GM12801 (cell line): ENCODE data around the gene GLIS2.

Experiments
- TF ChIP-seq, protein P1 (sequence below): IDR thresholded peaks from one replicate; pipeline ENCODE4 v1.5.1; 2011; ENCODE audit warnings: control low read depth; ENCODE audit not compliant: insufficient read length; ENCODE audit errors: extremely low read depth

The GLIS2 gene

DNA sequence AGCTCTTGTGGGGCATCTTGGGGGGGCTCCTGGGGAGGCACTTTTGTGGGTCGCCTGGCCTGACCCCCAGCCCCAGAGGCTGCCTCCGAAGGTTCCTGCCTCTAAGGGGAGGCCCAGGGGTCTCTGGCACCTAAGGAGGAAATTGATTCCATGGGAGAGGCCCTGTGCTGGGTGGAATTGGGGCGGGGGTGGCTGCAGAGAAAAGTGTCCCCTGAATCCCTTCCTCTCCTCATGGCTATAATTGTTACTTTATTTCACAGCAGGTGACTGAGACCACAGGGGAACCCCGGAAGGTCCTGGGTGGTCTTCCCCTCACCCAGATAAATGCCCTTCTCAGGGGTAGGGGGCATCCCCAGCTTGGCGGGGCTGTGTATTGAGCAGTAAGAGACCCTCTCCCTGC is 3.1 kb downstream of the GLIS2 start:
- TF ChIP-seq, protein P1, sequence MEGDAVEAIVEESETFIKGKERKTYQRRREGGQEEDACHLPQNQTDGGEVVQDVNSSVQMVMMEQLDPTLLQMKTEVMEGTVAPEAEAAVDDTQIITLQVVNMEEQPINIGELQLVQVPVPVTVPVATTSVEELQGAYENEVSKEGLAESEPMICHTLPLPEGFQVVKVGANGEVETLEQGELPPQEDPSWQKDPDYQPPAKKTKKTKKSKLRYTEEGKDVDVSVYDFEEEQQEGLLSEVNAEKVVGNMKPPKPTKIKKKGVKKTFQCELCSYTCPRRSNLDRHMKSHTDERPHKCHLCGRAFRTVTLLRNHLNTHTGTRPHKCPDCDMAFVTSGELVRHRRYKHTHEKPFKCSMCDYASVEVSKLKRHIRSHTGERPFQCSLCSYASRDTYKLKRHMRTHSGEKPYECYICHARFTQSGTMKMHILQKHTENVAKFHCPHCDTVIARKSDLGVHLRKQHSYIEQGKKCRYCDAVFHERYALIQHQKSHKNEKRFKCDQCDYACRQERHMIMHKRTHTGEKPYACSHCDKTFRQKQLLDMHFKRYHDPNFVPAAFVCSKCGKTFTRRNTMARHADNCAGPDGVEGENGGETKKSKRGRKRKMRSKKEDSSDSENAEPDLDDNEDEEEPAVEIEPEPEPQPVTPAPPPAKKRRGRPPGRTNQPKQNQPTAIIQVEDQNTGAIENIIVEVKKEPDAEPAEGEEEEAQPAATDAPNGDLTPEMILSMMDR, result no peak

DNA sequence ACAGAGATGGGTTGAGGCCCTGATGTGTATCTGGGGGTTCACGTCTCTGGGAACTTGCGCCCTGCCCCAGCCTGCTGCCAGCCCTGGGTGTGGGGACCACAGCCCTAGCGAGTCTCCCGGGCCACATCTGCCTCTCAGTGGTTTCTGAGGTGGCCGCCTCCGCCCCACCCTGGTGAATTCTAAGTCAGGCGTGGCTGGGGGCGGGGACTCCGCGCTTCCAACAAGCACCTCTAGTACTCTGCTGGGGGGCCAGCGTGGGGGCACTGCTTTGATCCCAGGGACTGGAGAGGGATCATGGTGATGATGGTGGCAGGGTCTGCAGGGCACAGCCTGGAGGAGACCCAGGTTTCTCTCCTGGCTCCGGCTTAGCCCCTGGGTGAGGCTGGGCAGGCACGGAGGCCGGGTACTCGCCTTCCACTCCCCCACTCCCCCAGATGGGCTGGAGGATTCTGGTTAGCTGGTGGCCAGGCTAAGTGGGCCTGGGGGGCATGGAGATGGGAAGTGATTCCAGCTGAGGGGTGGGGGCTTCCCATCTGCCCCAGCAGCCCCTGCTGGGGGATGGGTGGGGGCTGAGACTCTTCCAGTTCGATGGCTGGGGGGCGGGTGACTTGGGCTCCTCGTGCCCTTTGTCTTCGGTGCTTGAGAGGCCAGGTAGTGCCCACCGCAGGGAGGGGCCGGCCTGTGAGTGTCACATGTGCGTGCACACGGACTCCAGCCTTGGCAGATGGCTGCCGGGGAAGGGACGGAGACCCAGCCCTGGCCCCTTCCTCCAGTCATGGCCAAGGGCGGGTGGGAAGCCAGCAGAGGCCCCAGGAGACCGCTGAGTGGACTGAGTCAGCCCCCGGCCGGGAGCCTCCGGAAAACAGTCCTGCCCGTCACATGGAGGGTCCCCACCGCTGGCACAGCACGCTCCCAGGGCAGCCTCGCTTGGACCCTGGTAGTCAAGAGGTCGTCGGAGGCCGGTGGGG is 3.9 kb downstream of the GLIS2 start:
- TF ChIP-seq, protein P1, result no peak

DNA sequence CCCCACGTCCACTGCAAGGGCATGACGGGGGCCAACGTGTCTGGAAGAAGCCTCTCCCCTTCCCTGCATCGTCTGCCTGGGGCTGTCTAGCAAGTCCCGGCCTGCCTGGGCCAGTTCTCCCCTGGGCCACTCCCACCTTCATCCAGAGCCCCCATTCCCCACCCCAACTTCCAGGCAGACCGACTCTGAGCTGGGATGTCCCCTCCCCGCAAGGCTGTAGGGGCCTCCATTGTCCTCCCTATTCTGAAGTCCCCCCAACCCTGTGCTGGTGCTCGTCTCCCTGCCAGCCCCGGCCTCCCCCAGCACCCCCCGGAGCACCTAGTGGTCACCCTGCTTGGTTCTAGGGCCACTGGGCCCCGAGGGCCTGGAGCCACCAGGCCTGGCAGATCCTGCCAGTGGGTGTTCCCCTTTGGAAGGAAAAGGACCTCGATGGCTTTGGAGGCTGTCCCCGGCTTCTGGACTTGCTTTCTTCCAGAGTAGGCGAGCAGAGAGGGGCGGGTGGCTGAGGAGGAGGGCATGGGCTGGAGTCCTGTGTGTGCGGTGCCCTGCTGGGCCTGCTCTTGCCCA is 4.8 kb downstream of the GLIS2 start:
- TF ChIP-seq, protein P1, result no peak

DNA sequence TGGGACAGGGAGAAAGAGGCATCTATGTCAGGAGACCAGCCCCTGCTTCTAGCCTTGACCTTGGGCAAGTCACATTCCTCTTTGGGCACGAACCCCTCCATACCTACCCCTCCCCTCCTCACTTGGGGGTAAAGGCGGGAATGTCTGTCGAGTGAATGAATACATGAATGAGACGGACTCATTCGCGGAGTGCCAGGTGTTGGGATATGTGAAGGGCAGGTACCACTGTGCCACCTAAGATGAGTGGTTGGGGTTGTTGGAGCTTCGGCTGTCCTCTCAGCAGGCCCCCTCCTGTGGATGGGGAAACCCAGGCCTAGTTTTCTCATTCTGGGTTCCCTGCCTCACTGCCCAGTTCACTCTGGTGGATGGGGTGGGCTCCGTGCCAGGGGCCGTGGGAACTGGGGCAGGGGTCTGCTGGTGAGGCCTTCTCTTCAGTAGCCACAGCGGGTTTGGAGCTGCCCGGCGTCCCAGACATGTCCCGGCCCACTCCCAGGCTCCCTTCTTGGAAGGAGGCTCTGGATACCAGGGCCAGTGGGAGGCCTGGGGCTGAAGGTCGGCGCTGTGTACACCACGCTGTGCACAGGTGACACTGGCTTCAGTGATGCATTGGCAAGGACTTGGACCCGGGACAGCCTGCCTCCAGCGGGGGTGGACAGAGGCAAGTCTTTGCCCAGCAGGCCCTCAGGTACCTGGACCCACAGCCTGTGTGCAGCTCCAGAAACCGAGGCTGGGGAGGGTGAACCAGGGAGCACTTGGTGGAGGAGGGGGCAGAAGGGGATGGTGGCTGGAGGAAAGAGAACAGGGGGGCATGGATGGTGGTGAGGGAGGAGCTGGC is 5.6 kb downstream of the GLIS2 start:
- TF ChIP-seq, protein P1, result no peak

DNA sequence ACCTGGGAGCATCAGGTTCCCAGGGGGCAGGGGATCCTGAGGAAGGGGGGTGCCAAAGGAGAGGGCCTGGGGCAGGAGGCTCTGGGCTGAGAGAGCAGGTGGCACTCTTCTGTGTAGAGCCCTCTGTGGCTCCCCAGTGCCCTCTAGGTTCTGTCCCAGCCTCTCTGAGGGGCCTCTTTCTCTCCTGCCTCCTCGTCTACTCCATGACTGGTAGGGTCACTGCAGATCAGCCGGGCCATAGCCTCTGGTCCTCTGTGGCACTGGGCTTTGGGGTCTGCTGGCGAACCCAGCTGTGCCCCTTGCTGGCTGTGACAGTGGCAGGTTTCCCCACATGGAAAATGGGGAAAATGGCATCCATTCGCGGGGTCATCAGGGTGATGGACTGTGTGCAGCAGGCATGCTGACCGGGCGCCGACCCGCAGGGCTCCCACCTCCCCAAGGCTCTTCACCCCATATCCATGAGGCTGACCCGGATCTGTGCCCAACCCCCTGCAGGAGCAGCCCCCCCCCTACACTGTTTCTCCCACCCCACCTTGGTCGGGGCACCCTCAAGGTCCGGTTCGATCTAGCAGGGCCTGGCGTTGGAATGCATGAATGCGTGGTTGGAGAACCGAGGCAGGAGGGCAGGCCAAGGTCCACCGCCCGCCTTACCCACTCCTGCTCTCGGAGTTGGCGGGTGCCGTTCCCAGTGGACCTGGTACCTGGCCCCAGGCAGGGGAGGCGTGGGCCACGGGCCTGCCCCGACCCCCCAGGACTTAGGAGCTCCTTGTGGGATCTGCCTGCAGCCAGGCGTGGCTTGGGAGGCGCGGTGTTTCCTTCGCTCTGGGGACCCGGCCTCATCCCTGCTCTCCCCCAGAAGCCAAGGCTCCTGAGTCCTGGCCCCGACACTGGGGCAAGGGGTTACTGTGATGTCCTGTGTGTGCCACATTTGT is 6.5 kb downstream of the GLIS2 start:
- TF ChIP-seq, protein P1, result no peak

DNA sequence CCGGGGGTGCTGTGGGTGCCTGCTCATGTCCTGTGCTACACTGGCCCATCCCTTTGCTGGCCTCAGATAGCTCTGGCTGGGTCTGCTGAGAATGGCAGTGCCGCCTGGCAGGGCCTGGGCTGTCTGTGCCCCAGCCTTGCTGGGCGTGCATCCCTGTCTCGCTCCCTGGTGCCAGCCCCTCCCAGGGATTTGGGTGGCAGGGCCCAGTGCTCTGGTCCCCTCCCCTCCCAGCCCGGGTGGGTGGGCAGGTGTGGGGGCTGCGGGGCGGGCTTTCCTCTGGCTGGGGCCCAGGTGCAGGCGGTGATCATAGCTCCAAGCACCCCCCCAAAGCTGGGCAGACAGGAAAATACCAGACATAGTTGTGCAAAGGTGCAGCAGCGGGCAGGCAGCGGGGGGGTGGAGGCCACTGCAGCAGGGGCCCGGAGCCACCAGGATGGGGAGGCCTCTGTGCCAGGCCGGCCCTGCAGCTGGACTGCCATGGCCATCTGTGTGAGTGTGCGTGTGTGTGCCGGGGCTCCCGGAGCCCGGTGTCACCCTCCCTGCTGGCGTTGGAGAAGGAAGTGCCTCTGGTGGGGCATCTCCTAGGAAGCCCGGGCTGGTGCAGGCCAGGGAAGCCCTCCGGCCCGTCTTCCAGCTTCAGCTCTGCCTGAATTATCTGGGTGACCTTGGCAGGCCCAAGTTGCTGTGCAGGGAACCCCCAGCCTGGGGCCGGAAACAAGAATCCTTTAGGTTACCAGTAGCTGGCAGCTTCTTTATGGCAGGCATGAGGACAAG is 7.4 kb downstream of the GLIS2 start:
- TF ChIP-seq, protein P1, result no peak
